ENCODE results near the gene PF4V1.
A peak's percentile ranks its signal among the peaks of the same experiment; 100 is the strongest.

The PF4V1 gene

DNA sequence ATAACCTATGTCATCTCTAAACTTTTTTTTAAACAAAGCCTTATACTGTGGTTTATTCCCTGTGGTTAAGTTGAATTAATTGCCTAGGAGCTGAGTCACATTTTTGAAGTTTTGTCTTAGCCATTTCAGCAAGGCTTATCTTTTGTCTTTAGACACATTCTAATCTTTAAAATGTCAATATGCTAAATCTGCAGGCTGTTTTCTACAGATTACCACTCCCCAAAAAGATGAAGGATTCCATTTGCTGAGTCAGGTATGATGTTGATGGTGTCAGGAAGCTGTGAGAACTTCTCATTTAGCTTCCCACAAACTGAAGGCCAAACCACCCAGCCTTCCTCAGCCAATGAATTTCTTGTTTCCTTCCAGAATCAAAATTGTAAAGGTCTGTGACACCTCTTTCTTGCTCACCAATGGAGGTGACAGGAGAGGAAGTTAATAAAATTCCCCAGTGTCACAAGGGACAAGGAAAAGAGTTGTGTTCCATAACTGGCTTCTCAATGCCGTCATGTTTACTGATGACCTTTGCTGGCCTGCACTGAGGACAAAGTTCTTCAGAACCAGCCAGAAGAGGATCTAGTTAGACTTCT is 20.4 kb upstream of the PF4V1 start:
- peak; percentile 46 for DNase-seq (ENCODE audit: low read depth)
- TF ChIP-seq, protein P1, sequence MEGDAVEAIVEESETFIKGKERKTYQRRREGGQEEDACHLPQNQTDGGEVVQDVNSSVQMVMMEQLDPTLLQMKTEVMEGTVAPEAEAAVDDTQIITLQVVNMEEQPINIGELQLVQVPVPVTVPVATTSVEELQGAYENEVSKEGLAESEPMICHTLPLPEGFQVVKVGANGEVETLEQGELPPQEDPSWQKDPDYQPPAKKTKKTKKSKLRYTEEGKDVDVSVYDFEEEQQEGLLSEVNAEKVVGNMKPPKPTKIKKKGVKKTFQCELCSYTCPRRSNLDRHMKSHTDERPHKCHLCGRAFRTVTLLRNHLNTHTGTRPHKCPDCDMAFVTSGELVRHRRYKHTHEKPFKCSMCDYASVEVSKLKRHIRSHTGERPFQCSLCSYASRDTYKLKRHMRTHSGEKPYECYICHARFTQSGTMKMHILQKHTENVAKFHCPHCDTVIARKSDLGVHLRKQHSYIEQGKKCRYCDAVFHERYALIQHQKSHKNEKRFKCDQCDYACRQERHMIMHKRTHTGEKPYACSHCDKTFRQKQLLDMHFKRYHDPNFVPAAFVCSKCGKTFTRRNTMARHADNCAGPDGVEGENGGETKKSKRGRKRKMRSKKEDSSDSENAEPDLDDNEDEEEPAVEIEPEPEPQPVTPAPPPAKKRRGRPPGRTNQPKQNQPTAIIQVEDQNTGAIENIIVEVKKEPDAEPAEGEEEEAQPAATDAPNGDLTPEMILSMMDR (conservative IDR thresholded peaks at IDR 0.05; ENCODE audit: low read depth, low read length): no peak
- H3K4me3 ChIP-seq (ENCODE audit: low read depth, low read length): no peak overlapping the region

DNA sequence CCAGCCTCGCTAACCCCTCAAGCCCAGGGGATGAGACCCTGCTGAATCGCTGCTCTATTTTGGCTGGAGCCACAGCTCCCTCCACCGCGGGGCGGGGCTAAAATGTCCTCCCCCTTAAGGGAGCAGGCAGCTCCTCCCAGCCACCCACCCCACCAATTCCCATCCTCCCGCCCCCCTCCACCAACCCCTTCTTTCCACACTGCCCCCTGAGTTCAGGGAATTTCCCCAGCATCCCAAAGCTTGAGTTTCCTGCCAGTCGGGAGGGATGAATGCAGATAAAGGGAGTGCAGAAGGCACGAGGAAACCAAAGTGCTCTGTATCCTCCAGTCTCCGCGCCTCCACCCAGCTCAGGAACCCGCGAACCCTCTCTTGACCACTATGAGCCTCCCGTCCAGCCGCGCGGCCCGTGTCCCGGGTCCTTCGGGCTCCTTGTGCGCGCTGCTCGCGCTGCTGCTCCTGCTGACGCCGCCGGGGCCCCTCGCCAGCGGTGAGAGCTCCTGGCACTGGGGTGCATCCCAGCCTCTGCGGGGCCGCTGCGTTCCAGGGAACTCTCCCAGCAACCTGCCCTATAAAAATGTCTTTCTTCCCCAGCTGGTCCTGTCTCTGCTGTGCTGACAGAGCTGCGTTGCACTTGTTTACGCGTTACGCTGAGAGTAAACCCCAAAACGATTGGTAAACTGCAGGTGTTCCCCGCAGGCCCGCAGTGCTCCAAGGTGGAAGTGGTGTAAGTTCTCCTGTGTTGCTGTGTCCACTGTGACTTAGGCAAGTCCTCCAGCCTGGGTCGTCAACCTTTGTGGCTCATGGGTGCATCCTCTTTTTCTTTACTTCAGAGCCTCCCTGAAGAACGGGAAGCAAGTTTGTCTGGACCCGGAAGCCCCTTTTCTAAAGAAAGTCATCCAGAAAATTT is 16.5 kb upstream of the PF4V1 start, which contains the start of gene CXCL6:
TSS of gene CXCL6 (plus strand) at position 306 of the 907 bp plus-strand sequence. CDS start at position 379, 73 bp downstream.
- peak within 1 kb of the TSS; percentile 62 for H3K4me3 ChIP-seq (ENCODE audit: low read depth, low read length)
- DNase-seq (ENCODE audit: low read depth): peak; percentile 45
- TF ChIP-seq, protein P1 (conservative IDR thresholded peaks at IDR 0.05; ENCODE audit: low read depth, low read length): no peak

DNA sequence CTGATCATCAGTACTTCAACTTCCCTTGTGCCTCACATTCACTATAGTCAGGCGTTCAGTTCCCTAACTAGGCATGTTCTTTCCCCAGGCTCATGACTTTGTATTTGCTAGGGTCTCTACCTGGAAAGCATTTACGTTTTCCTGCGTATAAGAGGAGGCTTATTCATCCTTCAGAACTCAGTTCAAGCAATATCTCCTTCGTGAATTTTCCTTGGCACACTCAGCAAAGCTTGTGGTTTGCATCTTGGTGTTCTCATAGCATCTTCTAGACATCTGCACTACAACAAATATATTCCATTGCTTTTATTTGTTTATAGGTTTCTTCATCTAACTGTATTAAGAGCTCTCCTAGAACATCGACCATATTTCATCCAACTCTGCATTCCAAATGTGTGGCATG is 14.0 kb upstream of the PF4V1 start:
- TF ChIP-seq, protein P1 (conservative IDR thresholded peaks at IDR 0.05; ENCODE audit: low read depth, low read length): no peak
- no peak overlapping the region for H3K4me3 ChIP-seq (ENCODE audit: low read depth, low read length)
- no peak for DNase-seq (ENCODE audit: low read depth)

DNA sequence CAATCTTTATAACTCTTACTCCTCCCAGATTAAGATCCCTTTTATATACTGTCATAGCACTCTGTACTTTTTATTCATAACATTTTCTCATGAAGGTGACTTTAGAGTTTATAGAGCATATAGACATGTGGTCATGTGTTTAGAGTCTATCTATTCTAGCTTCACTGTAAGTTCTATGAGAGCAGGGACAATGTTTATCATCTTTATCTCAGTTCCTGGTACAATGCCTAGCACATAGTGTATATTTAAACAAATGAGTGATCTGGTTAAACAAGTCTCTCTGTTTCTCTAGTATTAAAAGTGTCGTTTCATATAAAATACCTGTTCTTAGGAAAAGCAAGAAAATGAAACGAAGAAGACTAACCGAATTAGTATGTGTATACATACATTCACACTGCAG is 13.4 kb upstream of the PF4V1 start:
- TF ChIP-seq, protein P1 (conservative IDR thresholded peaks at IDR 0.05; ENCODE audit: low read depth, low read length): no peak
- DNase-seq (ENCODE audit: low read depth): no peak
- H3K4me3 ChIP-seq (ENCODE audit: low read depth, low read length): no peak overlapping the region

- TF ChIP-seq, protein P1 (conservative IDR thresholded peaks at IDR 0.05; ENCODE audit: low read depth, low read length): no peak
- no peak overlapping the region for H3K4me3 ChIP-seq (ENCODE audit: low read depth, low read length)
- DNase-seq (ENCODE audit: low read depth): no peak
Measured at GRCh38 chr4:73841243-73841925, 11.7 kb upstream of the PF4V1 start.

DNA sequence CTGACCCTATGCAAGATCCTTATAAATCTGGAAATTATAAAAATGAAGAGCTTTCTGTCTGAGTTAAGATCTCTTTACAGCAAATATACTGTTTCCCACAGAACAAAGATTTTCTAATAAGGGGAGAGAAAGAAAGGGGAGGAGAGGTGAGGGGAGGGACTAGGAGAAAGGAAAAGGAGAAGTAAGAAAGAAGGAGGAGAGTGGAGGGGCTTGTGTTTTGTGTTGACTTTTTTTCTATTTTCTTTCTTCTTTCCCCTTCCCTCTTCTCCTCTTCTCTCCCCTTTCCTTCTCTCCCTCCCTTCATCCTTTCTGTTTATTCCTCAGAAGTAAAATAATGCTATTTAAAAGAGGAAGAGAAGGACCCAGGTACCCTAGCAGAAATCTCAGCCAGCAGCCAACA is 10.4 kb upstream of the PF4V1 start:
- TF ChIP-seq, protein P1 (conservative IDR thresholded peaks at IDR 0.05; ENCODE audit: low read depth, low read length): no peak
- no peak overlapping the region for H3K4me3 ChIP-seq (ENCODE audit: low read depth, low read length)
- no peak for DNase-seq (ENCODE audit: low read depth)
